ENCODE data around the gene PAGE2B.
"Not testable (repeated sequence)": the region's sequence is repeated elsewhere in the genome, so short reads cannot be mapped to it uniquely, and the experiment has no call there.

Gene PAGE2B

GRCh38 chrX:55074851-55075467, at the start of gene PAGE2B:
TSS of gene PAGE2B (plus strand) at chrX:55075030. CDS start at chrX:55076042, 1,012 bp downstream.
- no peak within 1 kb of the TSS for H3K9ac ChIP-seq (ENCODE audit: low read depth, low read length)
- H3K4me1 ChIP-seq (ENCODE audit: insufficient read depth, low read length), result no peaks in the 10 kb centered on the region
- H3K9me3 ChIP-seq (ENCODE audit: control insufficient read depth, insufficient read depth, low read length), result no peaks in the 10 kb centered on the region
- H3K36me3 ChIP-seq (ENCODE audit: insufficient read depth, low read length), result no peaks in the 10 kb centered on the region

- Histone ChIP-seq H3K4me1 (ENCODE audit: insufficient read depth, low read length) (0 out of 2 replicates have a peak, but pooled peaks cover 5% of the 10 kb centered on the region), H3K9me3 (ENCODE audit: control insufficient read depth, insufficient read depth, low read length) (no peaks in the 10 kb centered on the region), H3K9ac (ENCODE audit: low read depth, low read length) (no peak overlapping the region), H3K36me3 (ENCODE audit: insufficient read depth, low read length) (no peaks in the 10 kb centered on the region)
These were observed 48.7 kb upstream of the PAGE2B start for GRCh38 chrX:55026143-55026542.

GRCh38 chrX:55026840-55027239, 48.0 kb upstream of the PAGE2B start:
- Histone ChIP-seq H3K9ac (ENCODE audit: low read depth, low read length) (no peak overlapping the region), H3K9me3 (ENCODE audit: control insufficient read depth, insufficient read depth, low read length) (no peaks in the 10 kb centered on the region), H3K36me3 (ENCODE audit: insufficient read depth, low read length) (no peaks in the 10 kb centered on the region), H3K4me1 (ENCODE audit: insufficient read depth, low read length) (0 out of 2 replicates have a peak, but pooled peaks cover 5% of the 10 kb centered on the region)

GRCh38 chrX:55028040-55028439, 46.8 kb upstream of the PAGE2B start:
- H3K4me1 ChIP-seq (ENCODE audit: insufficient read depth, low read length), result 0 out of 2 replicates have a peak, but pooled peaks cover 5% of the 10 kb centered on the region
- H3K9ac ChIP-seq (ENCODE audit: low read depth, low read length), result no peak overlapping the region
- no peaks in the 10 kb centered on the region for H3K9me3 ChIP-seq (ENCODE audit: control insufficient read depth, insufficient read depth, low read length)
- H3K36me3 ChIP-seq (ENCODE audit: insufficient read depth, low read length), result no peaks in the 10 kb centered on the region

GRCh38 chrX:55028611-55029010, 46.2 kb upstream of the PAGE2B start:
- H3K4me1 ChIP-seq (ENCODE audit: insufficient read depth, low read length), result 0 out of 2 replicates have a peak, but pooled peaks cover 5% of the 10 kb centered on the region
- no peaks in the 10 kb centered on the region for H3K9me3 ChIP-seq (ENCODE audit: control insufficient read depth, insufficient read depth, low read length)
- no peaks in the 10 kb centered on the region for H3K36me3 ChIP-seq (ENCODE audit: insufficient read depth, low read length)
- no peak overlapping the region for H3K9ac ChIP-seq (ENCODE audit: low read depth, low read length)

GRCh38 chrX:55029291-55029690, 45.5 kb upstream of the PAGE2B start:
- H3K9me3 ChIP-seq (ENCODE audit: control insufficient read depth, insufficient read depth, low read length), result no peaks in the 10 kb centered on the region
- no peak overlapping the region for H3K9ac ChIP-seq (ENCODE audit: low read depth, low read length)
- no peaks in the 10 kb centered on the region for H3K36me3 ChIP-seq (ENCODE audit: insufficient read depth, low read length)
- 0 out of 2 replicates have a peak, but pooled peaks cover 5% of the 10 kb centered on the region for H3K4me1 ChIP-seq (ENCODE audit: insufficient read depth, low read length)

- H3K36me3 ChIP-seq (ENCODE audit: insufficient read depth, low read length), result no peaks in the 10 kb centered on the region
- no peaks in the 10 kb centered on the region for H3K9me3 ChIP-seq (ENCODE audit: control insufficient read depth, insufficient read depth, low read length)
- no peak within 1 kb of the TSS for H3K9ac ChIP-seq (ENCODE audit: low read depth, low read length)
- H3K4me1 ChIP-seq (ENCODE audit: insufficient read depth, low read length), result 0 out of 2 replicates have a peak, but pooled peaks cover 5% of the 10 kb centered on the region
These were observed 44.3 kb upstream of the PAGE2B start, which contains the start of gene ALAS2 for GRCh38 chrX:55030271-55031205. TSS of gene ALAS2 (minus strand) at chrX:55030977. CDS start at chrX:55026000, 4,977 bp downstream.

GRCh38 chrX:55033429-55033828, 41.4 kb upstream of the PAGE2B start:
- Histone ChIP-seq H3K9ac (ENCODE audit: low read depth, low read length) (no peak overlapping the region), H3K4me1 (ENCODE audit: insufficient read depth, low read length) (0 out of 2 replicates have a peak, but pooled peaks cover 5% of the 10 kb centered on the region), H3K9me3 (ENCODE audit: control insufficient read depth, insufficient read depth, low read length) (no peaks in the 10 kb centered on the region), H3K36me3 (ENCODE audit: insufficient read depth, low read length) (no peaks in the 10 kb centered on the region)

- Histone ChIP-seq H3K9me3 (ENCODE audit: control insufficient read depth, insufficient read depth, low read length) (no peaks in the 10 kb centered on the region), H3K9ac (ENCODE audit: low read depth, low read length) (no peak overlapping the region), H3K4me1 (ENCODE audit: insufficient read depth, low read length) (no peaks in the 10 kb centered on the region), H3K36me3 (ENCODE audit: insufficient read depth, low read length) (no peaks in the 10 kb centered on the region)
These were observed 35.4 kb upstream of the PAGE2B start for GRCh38 chrX:55039471-55039870.

GRCh38 chrX:55041514-55041913, 33.3 kb upstream of the PAGE2B start:
- Histone ChIP-seq H3K36me3 (ENCODE audit: insufficient read depth, low read length) (no peaks in the 10 kb centered on the region), H3K9ac (ENCODE audit: low read depth, low read length) (no peak overlapping the region), H3K4me1 (ENCODE audit: insufficient read depth, low read length) (no peaks in the 10 kb centered on the region), H3K9me3 (ENCODE audit: control insufficient read depth, insufficient read depth, low read length) (no peaks in the 10 kb centered on the region)

- H3K9me3 ChIP-seq (ENCODE audit: control insufficient read depth, insufficient read depth, low read length); H3K4me1 ChIP-seq (ENCODE audit: insufficient read depth, low read length); H3K36me3 ChIP-seq (ENCODE audit: insufficient read depth, low read length); H3K9ac ChIP-seq (ENCODE audit: low read depth, low read length): not testable (repeated sequence)
These were observed 24.2 kb upstream of the PAGE2B start for GRCh38 chrX:55050599-55050998.

- Histone ChIP-seq H3K36me3 (ENCODE audit: insufficient read depth, low read length) (no peaks in the 10 kb centered on the region), H3K9me3 (ENCODE audit: control insufficient read depth, insufficient read depth, low read length) (no peaks in the 10 kb centered on the region), H3K4me1 (ENCODE audit: insufficient read depth, low read length) (no peaks in the 10 kb centered on the region), H3K9ac (ENCODE audit: low read depth, low read length) (no peak overlapping the region)
These were observed 17.8 kb upstream of the PAGE2B start for GRCh38 chrX:55056820-55057674.

- Histone ChIP-seq H3K4me1 (ENCODE audit: insufficient read depth, low read length) (no peaks in the 10 kb centered on the region), H3K36me3 (ENCODE audit: insufficient read depth, low read length) (no peaks in the 10 kb centered on the region), H3K9ac (ENCODE audit: low read depth, low read length) (no peak overlapping the region), H3K9me3 (ENCODE audit: control insufficient read depth, insufficient read depth, low read length) (no peaks in the 10 kb centered on the region)
These were observed 17.1 kb upstream of the PAGE2B start for GRCh38 chrX:55057675-55058249.

GRCh38 chrX:55067180-55067579, 7.7 kb upstream of the PAGE2B start:
- not testable (repeated sequence) for H3K9me3 ChIP-seq (ENCODE audit: control insufficient read depth, insufficient read depth, low read length); H3K36me3 ChIP-seq (ENCODE audit: insufficient read depth, low read length); H3K4me1 ChIP-seq (ENCODE audit: insufficient read depth, low read length); H3K9ac ChIP-seq (ENCODE audit: low read depth, low read length)
